Nucleus accumbens (tissue), 56 donors: ENCODE measurements around the gene CCDC198.

Source experiments
- DNase-seq, 56 donors: peaks; one replicate each; lab custom pipeline; 2025; lab: John Stamatoyannopoulos, UW

CCDC198 gene

GRCh38 chr14:57493467-57494181 is at the start of gene CCDC198:
Gene CCDC198, minus strand, starts transcription at chr14:57493857. Its CDS starts 142 bp downstream, at chr14:57493715.
- DNase-seq, result no peak

- DNase-seq, result peak in 9 of 56 donors; percentile 0 to 39 (median 3)
Measured at GRCh38 chr14:57533214-57533613, 39.6 kb upstream of the CCDC198 start.

GRCh38 chr14:57530571-57530970 is 36.9 kb upstream of the CCDC198 start:
- no peak for DNase-seq

GRCh38 chr14:57526942-57527341 is 33.3 kb upstream of the CCDC198 start:
- DNase-seq, result no peak

- DNase-seq, result no peak
Measured at GRCh38 chr14:57519043-57519442, 25.4 kb upstream of the CCDC198 start.

- no peak for DNase-seq
Measured at GRCh38 chr14:57512220-57512619, 18.6 kb upstream of the CCDC198 start.

- no peak for DNase-seq
Measured at GRCh38 chr14:57508756-57509155, 15.1 kb upstream of the CCDC198 start.

GRCh38 chr14:57502586-57503254 is 9.1 kb upstream of the CCDC198 start:
- DNase-seq, result no peak

- DNase-seq, result no peak
Measured at GRCh38 chr14:57501039-57501557, 7.4 kb upstream of the CCDC198 start.

GRCh38 chr14:57498659-57499058 is 5.0 kb upstream of the CCDC198 start:
- no peak for DNase-seq

GRCh38 chr14:57498035-57498434 is 4.4 kb upstream of the CCDC198 start:
- DNase-seq, result no peak

- no peak for DNase-seq
Measured at GRCh38 chr14:57495416-57495815, 1.8 kb upstream of the CCDC198 start.

- DNase-seq, result no peak
Measured at GRCh38 chr14:57492859-57493258, 798 bp downstream of the CCDC198 start.

- no peak for DNase-seq
Measured at GRCh38 chr14:57491640-57492039, 2.0 kb downstream of the CCDC198 start.

- DNase-seq, result no peak
Measured at GRCh38 chr14:57487771-57488170, 5.9 kb downstream of the CCDC198 start.

- peak in 8 of 56 donors; percentile 1 to 12 (median 5) for DNase-seq
Measured at GRCh38 chr14:57486767-57487379, 6.8 kb downstream of the CCDC198 start.

GRCh38 chr14:57485635-57486034 is 8.0 kb downstream of the CCDC198 start:
- no peak for DNase-seq

GRCh38 chr14:57482120-57482519 is 11.5 kb downstream of the CCDC198 start:
- DNase-seq, result no peak

GRCh38 chr14:57480051-57480450 is 13.6 kb downstream of the CCDC198 start:
- no peak for DNase-seq

- DNase-seq, result no peak
Measured at GRCh38 chr14:57479197-57479596, 14.5 kb downstream of the CCDC198 start.

GRCh38 chr14:57478050-57478449 is 15.6 kb downstream of the CCDC198 start:
- DNase-seq, result no peak
